ENCODE data around the gene NRARP. TPM values are rescaled to one million over a fixed set of nuclear protein-coding genes. Genes with fewer than 3 reads are reported as not detected.

NRARP gene
- total RNA-seq, 3 donors from 2014 or later: 2.1 to 6.9 (median 3.5) TPM

DNA sequence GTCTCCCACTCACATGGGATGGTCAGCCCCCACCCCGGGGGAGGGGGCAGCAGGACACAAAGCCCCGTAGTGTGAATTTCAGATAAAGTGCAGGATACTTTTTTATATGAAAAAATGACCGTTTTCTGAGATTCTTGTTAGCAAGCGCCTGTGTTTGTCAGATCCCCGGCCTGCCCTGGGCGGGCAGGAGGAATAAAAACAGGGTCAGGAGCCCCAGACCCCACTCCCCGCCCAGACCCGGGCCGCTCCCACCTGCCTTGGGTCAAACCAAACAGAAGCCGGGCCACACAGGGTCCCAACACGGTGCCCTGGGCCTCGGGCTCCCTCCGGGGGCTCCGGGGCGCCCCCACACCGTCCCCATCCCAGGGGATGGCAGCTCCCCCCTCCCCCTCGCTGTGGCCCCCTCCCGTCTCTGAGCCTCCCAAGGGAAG, 13.5 kb upstream of the NRARP start:
- Histone ChIP-seq H3K9me3 (no peaks in the 10 kb centered on the region), H3K4me3 (peak overlapping the region; percentile 13 to 66 (median 30)), H3K27ac (peak overlapping the region in 1 of 2 donors; percentile 70), H3K36me3 (no peaks in the 10 kb centered on the region), H3K4me1 (peaks cover 0 to 7% of the 10 kb centered on the region in 2 donors), H3K27me3 (no peaks in the 10 kb centered on the region)
- TF ChIP-seq POLR2AphosphoS5 (IDR thresholded peaks at IDR 0.05) (no peak), POLR2A (IDR thresholded peaks at IDR 0.05) (no peak)
- TF ChIP-seq, protein P1, sequence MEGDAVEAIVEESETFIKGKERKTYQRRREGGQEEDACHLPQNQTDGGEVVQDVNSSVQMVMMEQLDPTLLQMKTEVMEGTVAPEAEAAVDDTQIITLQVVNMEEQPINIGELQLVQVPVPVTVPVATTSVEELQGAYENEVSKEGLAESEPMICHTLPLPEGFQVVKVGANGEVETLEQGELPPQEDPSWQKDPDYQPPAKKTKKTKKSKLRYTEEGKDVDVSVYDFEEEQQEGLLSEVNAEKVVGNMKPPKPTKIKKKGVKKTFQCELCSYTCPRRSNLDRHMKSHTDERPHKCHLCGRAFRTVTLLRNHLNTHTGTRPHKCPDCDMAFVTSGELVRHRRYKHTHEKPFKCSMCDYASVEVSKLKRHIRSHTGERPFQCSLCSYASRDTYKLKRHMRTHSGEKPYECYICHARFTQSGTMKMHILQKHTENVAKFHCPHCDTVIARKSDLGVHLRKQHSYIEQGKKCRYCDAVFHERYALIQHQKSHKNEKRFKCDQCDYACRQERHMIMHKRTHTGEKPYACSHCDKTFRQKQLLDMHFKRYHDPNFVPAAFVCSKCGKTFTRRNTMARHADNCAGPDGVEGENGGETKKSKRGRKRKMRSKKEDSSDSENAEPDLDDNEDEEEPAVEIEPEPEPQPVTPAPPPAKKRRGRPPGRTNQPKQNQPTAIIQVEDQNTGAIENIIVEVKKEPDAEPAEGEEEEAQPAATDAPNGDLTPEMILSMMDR (IDR thresholded peaks at IDR 0.05): no peak
- DNase-seq (ENCODE audit: low spot score in 2 of 2): peak in 1 of 2 donors; percentile 46
- intact Hi-C loops (cut with DNase I; ENCODE audit: low total_unique reads): no loop called here

DNA sequence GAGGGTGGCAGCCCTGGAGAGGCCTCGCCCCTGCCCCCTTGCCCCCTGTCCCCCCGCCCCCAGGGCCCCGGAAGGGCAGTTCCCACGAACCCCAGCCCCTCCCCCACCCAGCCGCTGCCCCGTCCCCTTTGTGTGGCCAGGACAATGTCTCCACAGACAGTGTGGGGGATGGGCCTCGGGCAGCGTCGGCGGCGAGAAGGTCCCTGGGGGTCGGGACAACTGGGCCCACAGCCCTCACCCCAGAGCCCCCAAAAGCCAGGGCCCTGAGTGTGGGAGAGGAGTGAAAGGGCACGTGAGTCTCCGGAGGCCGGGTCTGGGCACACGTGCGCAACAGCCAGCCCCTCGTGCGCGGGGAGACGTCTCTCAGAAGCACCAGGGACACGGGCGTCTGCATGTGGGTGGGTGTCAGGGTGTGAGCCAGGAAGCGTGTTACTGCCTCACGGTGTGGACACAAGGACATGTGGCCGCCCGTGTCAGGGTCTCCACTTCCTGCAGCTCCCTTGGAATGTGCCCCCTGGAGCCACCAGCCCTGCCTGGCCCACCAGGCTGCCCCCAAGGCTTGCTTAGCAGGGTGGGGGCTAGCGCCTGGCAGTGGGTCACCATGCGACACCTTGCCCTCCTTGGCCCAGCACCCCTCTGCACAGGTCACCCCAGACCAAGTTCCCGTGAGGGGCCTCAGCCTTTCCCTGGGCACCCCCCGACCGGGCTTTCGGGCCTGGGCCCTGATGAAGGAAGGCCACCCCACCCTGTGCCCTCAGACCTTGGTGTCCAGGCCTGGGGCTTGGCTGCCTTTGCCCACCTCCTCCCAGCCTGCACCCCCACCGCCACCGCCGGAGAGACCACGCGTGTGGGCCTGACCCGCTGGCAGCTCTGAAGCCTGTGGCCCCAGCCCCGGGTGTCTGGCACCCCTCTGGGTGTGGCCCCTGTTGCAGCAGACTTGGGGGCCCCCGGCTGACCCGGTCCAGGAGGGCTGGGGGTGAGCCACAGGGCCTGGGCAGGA, 12.8 kb upstream of the NRARP start:
- intact Hi-C loops (cut with DNase I; ENCODE audit: low total_unique reads): no loop called here
- DNase-seq (ENCODE audit: low spot score in 2 of 2): peak in 1 of 2 donors; percentile 51

DNA sequence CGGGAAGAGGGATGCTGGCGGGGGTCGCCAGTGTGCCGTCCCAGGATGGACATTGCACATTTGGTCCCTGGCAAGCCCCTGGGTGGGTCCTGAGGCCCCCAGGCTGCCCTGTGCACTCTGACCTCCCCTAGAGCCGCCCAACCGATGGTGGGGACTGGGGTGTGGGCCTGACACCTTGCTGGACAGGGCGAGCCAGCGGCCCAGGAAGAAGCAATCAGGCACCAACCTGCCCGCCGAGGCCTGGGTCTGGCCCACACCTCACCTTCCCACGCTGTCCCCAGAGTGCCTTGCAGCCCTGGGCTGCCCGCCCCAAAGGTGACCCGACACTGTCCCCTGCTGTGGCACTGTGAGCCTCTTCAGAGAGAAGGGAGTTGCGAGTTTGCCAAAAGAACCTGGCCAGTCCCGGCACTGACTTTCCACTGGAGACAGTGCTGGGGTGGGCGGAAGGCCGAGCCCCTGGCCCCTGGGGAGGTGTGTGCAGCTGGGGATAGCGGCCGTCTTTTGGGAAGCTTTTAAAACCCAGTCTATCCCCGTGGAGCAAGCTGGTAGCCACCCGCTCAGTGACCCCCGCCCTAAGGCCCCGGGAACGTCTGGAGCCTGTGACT, 12.0 kb upstream of the NRARP start:
- H3K27ac ChIP-seq: peak overlapping the region in 1 of 2 donors; percentile 70
- no peaks in the 10 kb centered on the region for H3K27me3 ChIP-seq
- intact Hi-C loops (cut with DNase I; ENCODE audit: low total_unique reads): no loop called here
- no peak overlapping the region for H3K4me3 ChIP-seq
- H3K9me3 ChIP-seq: no peaks in the 10 kb centered on the region
- H3K4me1 ChIP-seq: peaks cover 0 to 7% of the 10 kb centered on the region in 2 donors
- H3K36me3 ChIP-seq: no peaks in the 10 kb centered on the region
- DNase-seq (ENCODE audit: low spot score in 2 of 2): peak in 1 of 2 donors; percentile 44
- TF ChIP-seq POLR2A (IDR thresholded peaks at IDR 0.05): no peak
- TF ChIP-seq, protein P1 (IDR thresholded peaks at IDR 0.05): peak in 1 of 3 donors; percentile 47

More for the DNA sequence above, 12.8 kb upstream of the NRARP start:
- Histone ChIP-seq H3K4me3 (no peak overlapping the region), H3K4me1 (peaks cover 0 to 7% of the 10 kb centered on the region in 2 donors), H3K27ac (peak overlapping the region in 1 of 2 donors; percentile 70), H3K27me3 (no peaks in the 10 kb centered on the region), H3K36me3 (no peaks in the 10 kb centered on the region), H3K9me3 (no peaks in the 10 kb centered on the region)
- TF ChIP-seq, protein P1 (IDR thresholded peaks at IDR 0.05): no peak
- TF ChIP-seq POLR2AphosphoS5 (IDR thresholded peaks at IDR 0.05) (no peak), POLR2A (IDR thresholded peaks at IDR 0.05) (no peak)

DNA sequence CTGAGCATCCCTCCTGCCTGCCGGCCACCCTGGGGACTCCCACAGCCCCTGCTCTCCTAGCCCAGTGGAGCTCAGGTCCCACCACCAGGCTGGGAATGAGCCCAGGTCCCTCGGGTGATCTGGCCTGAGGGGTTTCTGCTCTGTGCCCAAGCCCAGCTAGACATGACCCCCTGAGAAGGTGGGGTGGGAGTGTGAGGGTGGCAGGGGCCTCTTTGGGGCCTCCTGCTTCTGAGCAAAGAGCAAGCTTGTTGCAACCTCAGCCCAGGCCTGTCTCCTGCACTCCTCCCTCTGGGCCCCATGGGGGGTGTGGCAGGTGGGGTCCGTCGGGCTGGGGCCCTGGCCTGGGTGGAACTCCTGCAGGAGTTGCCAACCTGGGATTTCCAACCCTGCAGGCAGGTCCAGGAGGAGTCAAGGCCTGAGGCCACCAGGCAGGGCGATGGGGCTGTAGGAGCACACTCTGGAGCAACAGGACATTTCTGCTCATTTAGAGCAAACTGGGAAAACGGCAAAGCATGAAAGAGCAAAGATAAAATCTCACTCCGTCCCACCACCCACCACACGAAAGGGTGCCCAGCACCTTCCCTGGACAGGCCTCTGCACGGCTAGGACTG, 11.4 kb upstream of the NRARP start:
- TF ChIP-seq, protein P1 (IDR thresholded peaks at IDR 0.05): no peak
- TF ChIP-seq POLR2AphosphoS5 (IDR thresholded peaks at IDR 0.05) (no peak), POLR2A (IDR thresholded peaks at IDR 0.05) (no peak)
- intact Hi-C loops (cut with DNase I; ENCODE audit: low total_unique reads): no loop called here
- DNase-seq (ENCODE audit: low spot score in 2 of 2): peak in 1 of 2 donors; percentile 41
- H3K27ac ChIP-seq: peak overlapping the region in 1 of 2 donors; percentile 23
- no peaks in the 10 kb centered on the region for H3K9me3 ChIP-seq
- peaks cover 0 to 7% of the 10 kb centered on the region in 2 donors for H3K4me1 ChIP-seq
- H3K4me3 ChIP-seq: no peak overlapping the region
- no peaks in the 10 kb centered on the region for H3K27me3 ChIP-seq
- no peaks in the 10 kb centered on the region for H3K36me3 ChIP-seq
